Aorta (tissue), 5 donors: Measurements from ENCODE around the gene HSPA13. TPM values are rescaled to one million over a fixed set of nuclear protein-coding genes. Genes with fewer than 3 reads are reported as not detected.

Source experiments
- ATAC-seq: fragments of 200-7000 bp; cut with Tn5 transposase; one replicate; pipeline ENCODE4 v1.9.1; 2022; ENCODE audit warnings: moderate library complexity; ENCODE audit not compliant: low FRiP score
- DNase-seq, 2 donors: peaks; one replicate each; pipeline ENCODE4 v3.0.0-alpha.2; 2020
- H3K27ac ChIP-seq, 2 donors: one replicate each; pipeline ENCODE4 v1.5.1; 2013; ENCODE audit warnings: low read length in 2 of 2, mild to moderate bottlenecking in 2 of 2, moderate library complexity in 2 of 2, control low read depth in 1 of 2, inconsistent platforms in 1 of 2, low read depth in 1 of 2
- H3K27me3 ChIP-seq, 2 donors: one replicate each; pipeline ENCODE4 v1.6.1; 2013; ENCODE audit warnings: control low read depth in 1 of 2, low read length in 1 of 2, mild to moderate bottlenecking in 1 of 2, moderate library complexity in 1 of 2; ENCODE audit not compliant: insufficient read depth in 2 of 2, control insufficient read depth in 1 of 2
- H3K36me3 ChIP-seq, 2 donors: one replicate each; pipeline ENCODE4 v1.6.1; 2013; ENCODE audit warnings: control low read depth in 1 of 2, low read length in 1 of 2, mild to moderate bottlenecking in 1 of 2; ENCODE audit not compliant: insufficient read depth in 2 of 2, control insufficient read depth in 1 of 2
- H3K4me1 ChIP-seq, 2 donors: one replicate each; pipeline ENCODE4 v1.6.1; 2013; ENCODE audit warnings: low read length in 2 of 2, control low read depth in 1 of 2, mild to moderate bottlenecking in 1 of 2, moderate library complexity in 1 of 2; ENCODE audit not compliant: insufficient read depth in 2 of 2, control insufficient read depth in 1 of 2
- H3K4me3 ChIP-seq, 2 donors: one replicate each; pipeline ENCODE4 v1.5.1; 2013; ENCODE audit warnings: low read length in 2 of 2, control low read depth in 1 of 2, mild to moderate bottlenecking in 1 of 2
- H3K9me3 ChIP-seq: one replicate; pipeline ENCODE4 v1.6.1; 2013; ENCODE audit warnings: mild to moderate bottlenecking, low read length; ENCODE audit not compliant: control insufficient read depth
- WGBS, 2 donors: extraction: QIAGEN DNeasy Blood & Tissue Kit; methylation state at CpG; one replicate each; pipeline ENCODE4 v1.1.7; 2013; 5-methylcytosine and 5-hydroxymethylcytosine counted together
- intact Hi-C, 2 donors: fragments of 100-400 bp; cut with DNase I; formaldehyde crosslinking; loops; one replicate each; pipeline versions ENCODE4 v1.14.2 to v1.15.0; 2022
- polyA plus RNA-seq, 2 donors: library from polyadenylated mRNA; stranded (reverse); fragments of 200-250 nt; gene quantifications; one replicate each; pipeline ENCODE4 v1.2.3, GENCODE V29; 2013
- total RNA-seq, 2 donors: library from RNA; stranded (reverse); fragmentation: NEBNext Ultra II Directional; extraction: Animal tissue kit (Norgen Biotek cat#: 25700); gene quantifications; one replicate each; pipeline ENCODE4 v1.2.1, GENCODE V29; 2021
- donor health status: healthy with polysubstance abuse.
- donor health status: Bipolar disorder and iron deficiency.
- donor health status: DM: no; HTN: no; CAD: no.
- donor health status: DM: no; HTN: no; CAD: no.
- donor health status: DM: yes; HTN: yes; CAD: no.

Gene HSPA13
- total and polyA plus RNA-seq, 4 donors: 9.1 to 36.5 (median 20.4) TPM

GRCh38 chr21:14384453-14384852 is 1.5 kb upstream of the HSPA13 start:
- no peaks in the 10 kb centered on the region for H3K36me3 ChIP-seq
- H3K9me3 ChIP-seq: no peaks in the 10 kb centered on the region
- no peak overlapping the region for H3K27ac ChIP-seq
- intact Hi-C loops: loop anchor here in 1 of 2 donors (5.0 kb wide), 1 partner anchor 748 kb away; no protein-coding TSS in a partner anchor
- no peak overlapping the region for H3K4me3 ChIP-seq
- DNase-seq (no peak), ATAC-seq (no peak)
- WGBS, 2 donors: 96% methylated on average over 2 of the region's 2 CpGs
- H3K4me1 ChIP-seq: peaks cover 0 to 2% of the 10 kb centered on the region in 2 donors
- no peaks in the 10 kb centered on the region for H3K27me3 ChIP-seq

DNA sequence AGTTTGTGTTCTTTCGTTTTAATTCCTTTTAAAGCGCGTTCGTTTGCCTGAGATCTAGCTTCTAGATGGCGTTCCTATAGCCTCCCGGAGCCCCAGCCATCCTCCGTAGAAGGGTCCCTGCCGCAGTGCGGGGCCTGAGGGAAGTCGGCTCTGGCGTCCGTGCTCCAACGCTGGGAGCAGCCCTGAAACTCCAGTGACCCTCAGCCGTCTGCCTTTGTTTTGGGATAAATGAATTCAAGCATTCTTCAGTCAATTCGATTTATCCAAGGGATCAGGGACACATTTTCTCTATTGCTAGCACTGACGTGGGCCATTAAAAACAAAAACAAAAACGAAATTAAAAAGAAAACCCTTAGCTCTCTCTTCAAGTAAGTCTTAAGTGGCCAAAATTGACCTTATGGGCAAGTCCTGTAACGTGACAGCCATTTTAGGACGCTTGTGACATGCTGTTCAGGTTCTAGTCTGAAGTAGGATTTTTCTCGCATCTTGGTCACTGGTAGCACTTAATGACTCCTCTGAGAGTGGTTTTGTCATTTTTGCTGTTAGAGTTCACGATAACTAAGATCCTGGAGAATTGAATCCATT is 742 bp upstream of the HSPA13 start:
- H3K27me3 ChIP-seq: no peaks in the 10 kb centered on the region
- DNase-seq (no peak), ATAC-seq (peak; percentile 85)
- H3K9me3 ChIP-seq: no peaks in the 10 kb centered on the region
- intact Hi-C loops: loop anchor here in 1 of 2 donors (5.0 kb wide), 1 partner anchor 749 kb away; no protein-coding TSS in a partner anchor
- H3K4me3 ChIP-seq: peak overlapping the region; percentile 59 to 69
- peak overlapping the region; percentile 36 to 89 for H3K27ac ChIP-seq
- no peaks in the 10 kb centered on the region for H3K36me3 ChIP-seq
- WGBS, 2 donors: 2% methylated on average over 21 of the region's 21 CpGs
- H3K4me1 ChIP-seq: peaks cover 0 to 2% of the 10 kb centered on the region in 2 donors

- DNase-seq (peak in 1 of 2 donors; percentile 70), ATAC-seq (no peak)
- Histone ChIP-seq H3K4me1 (peaks cover 0 to 2% of the 10 kb centered on the region in 2 donors), H3K27ac (peak overlapping the region in 1 of 2 donors; percentile 72), H3K27me3 (no peaks in the 10 kb centered on the region), H3K4me3 (peak overlapping the region; percentile 61 to 71), H3K36me3 (peaks cover 3 to 6% of the 10 kb centered on the region in 2 donors), H3K9me3 (no peaks in the 10 kb centered on the region)
- intact Hi-C loops: loop anchor here in 1 of 2 donors (5.0 kb wide), 1 partner anchor 750 kb away; no protein-coding TSS in a partner anchor
- WGBS, 2 donors: 0% methylated on average over 9 of the region's 9 CpGs
Observed at GRCh38 chr21:14382486-14382834, 486 bp downstream of the HSPA13 start.

GRCh38 chr21:14376854-14377253 is 6.1 kb downstream of the HSPA13 start:
- Histone ChIP-seq H3K4me3 (no peak overlapping the region), H3K4me1 (no peaks in the 10 kb centered on the region), H3K9me3 (no peaks in the 10 kb centered on the region), H3K27ac (no peak overlapping the region), H3K27me3 (no peaks in the 10 kb centered on the region), H3K36me3 (peaks cover 4 to 13% of the 10 kb centered on the region in 2 donors)
- no peak for ATAC-seq
- WGBS, 2 donors: 91 to 96% methylated on average over 2 of the region's 2 CpGs
- intact Hi-C loops: no loop called here
- DNase-seq: no peak

- Histone ChIP-seq H3K27me3 (no peaks in the 10 kb centered on the region), H3K9me3 (no peaks in the 10 kb centered on the region), H3K36me3 (no peaks in the 10 kb centered on the region), H3K27ac (no peak overlapping the region), H3K4me3 (no peak overlapping the region), H3K4me1 (no peaks in the 10 kb centered on the region)
- ATAC-seq: no peak
- WGBS, 2 donors: 89 to 91% methylated on average over 3 of the region's 3 CpGs
- intact Hi-C loops: no loop called here
- DNase-seq: no peak
Observed at GRCh38 chr21:14366998-14367397, 15.9 kb downstream of the HSPA13 start.

- DNase-seq: no peak
- ATAC-seq: no peak
- intact Hi-C loops: no loop called here
- Histone ChIP-seq H3K4me3 (no peak overlapping the region), H3K36me3 (no peaks in the 10 kb centered on the region), H3K9me3 (no peaks in the 10 kb centered on the region), H3K4me1 (no peaks in the 10 kb centered on the region), H3K27ac (no peak overlapping the region), H3K27me3 (no peaks in the 10 kb centered on the region)
- WGBS, 2 donors: 25 to 31% methylated on average over 3 of the region's 3 CpGs
Observed at GRCh38 chr21:14361958-14362357, 21.0 kb downstream of the HSPA13 start.

DNA sequence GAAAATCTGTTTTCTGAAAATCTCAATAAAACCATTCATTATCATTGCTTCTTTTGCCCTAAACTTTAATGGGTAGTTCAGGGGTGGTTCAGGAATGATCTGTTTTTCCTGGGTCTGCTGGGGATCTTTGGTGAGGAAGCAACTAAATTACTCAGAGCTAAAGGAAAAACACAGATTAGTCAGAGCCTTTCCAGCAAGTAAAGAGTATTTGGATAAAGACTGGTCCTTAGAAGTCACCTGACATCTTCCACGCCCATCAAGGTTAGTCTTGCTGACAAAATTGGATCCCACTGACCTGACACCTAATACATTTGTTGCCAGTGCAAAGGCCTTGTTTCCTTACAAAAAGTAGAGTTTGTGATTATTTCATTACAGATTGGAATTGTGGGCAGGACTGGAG is 24.2 kb downstream of the HSPA13 start:
- ATAC-seq: no peak
- WGBS, 2 donors: 69 to 71% methylated on average over 1 of the region's 1 CpG
- no peak overlapping the region for H3K4me3 ChIP-seq
- no peaks in the 10 kb centered on the region for H3K4me1 ChIP-seq
- H3K27ac ChIP-seq: no peak overlapping the region
- no peaks in the 10 kb centered on the region for H3K27me3 ChIP-seq
- intact Hi-C loops: no loop called here
- no peak for DNase-seq
- no peaks in the 10 kb centered on the region for H3K9me3 ChIP-seq
- no peaks in the 10 kb centered on the region for H3K36me3 ChIP-seq

- DNase-seq (no peak), ATAC-seq (no peak)
- H3K4me1 ChIP-seq: no peaks in the 10 kb centered on the region
- no peaks in the 10 kb centered on the region for H3K27me3 ChIP-seq
- no peak overlapping the region for H3K27ac ChIP-seq
- intact Hi-C loops: no loop called here
- no peak overlapping the region for H3K4me3 ChIP-seq
- no peaks in the 10 kb centered on the region for H3K9me3 ChIP-seq
- 71 to 81% methylated on average over 4 of the region's 4 CpGs for WGBS, 2 donors
- no peaks in the 10 kb centered on the region for H3K36me3 ChIP-seq
Observed at GRCh38 chr21:14356746-14357145, 26.2 kb downstream of the HSPA13 start.

- no peak for DNase-seq
- intact Hi-C loops: no loop called here
Observed at GRCh38 chr21:14354515-14354914, 28.4 kb downstream of the HSPA13 start.

More at GRCh38 chr21:14354515-14354914, 28.4 kb downstream of the HSPA13 start:
- Histone ChIP-seq H3K4me1 (no peaks in the 10 kb centered on the region), H3K27ac (no peak overlapping the region), H3K9me3 (no peaks in the 10 kb centered on the region), H3K4me3 (no peak overlapping the region), H3K36me3 (no peaks in the 10 kb centered on the region), H3K27me3 (no peaks in the 10 kb centered on the region)
- ATAC-seq: no peak
